ENCODE measurements around the gene IDI2.

DNA sequence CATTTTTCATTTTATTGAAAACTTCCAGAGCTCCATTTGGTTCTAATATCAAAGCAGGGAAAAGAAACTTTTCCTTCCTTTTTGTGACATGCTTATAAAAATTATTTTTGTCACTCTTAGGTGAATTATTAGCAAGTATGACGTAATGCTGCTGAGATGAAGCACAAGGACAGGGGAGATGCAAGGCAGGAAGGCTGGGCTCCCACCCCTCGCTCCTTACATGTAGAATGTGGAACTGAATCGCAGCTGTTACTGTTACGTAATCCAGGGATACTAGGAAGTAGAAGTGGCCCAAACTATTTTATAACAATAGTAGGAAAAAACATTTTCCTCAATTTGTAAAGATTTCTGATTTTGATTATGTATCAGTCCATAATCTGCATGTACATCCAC, 54.5 kb downstream of the IDI2 start:
- TF ChIP-seq, protein P1, sequence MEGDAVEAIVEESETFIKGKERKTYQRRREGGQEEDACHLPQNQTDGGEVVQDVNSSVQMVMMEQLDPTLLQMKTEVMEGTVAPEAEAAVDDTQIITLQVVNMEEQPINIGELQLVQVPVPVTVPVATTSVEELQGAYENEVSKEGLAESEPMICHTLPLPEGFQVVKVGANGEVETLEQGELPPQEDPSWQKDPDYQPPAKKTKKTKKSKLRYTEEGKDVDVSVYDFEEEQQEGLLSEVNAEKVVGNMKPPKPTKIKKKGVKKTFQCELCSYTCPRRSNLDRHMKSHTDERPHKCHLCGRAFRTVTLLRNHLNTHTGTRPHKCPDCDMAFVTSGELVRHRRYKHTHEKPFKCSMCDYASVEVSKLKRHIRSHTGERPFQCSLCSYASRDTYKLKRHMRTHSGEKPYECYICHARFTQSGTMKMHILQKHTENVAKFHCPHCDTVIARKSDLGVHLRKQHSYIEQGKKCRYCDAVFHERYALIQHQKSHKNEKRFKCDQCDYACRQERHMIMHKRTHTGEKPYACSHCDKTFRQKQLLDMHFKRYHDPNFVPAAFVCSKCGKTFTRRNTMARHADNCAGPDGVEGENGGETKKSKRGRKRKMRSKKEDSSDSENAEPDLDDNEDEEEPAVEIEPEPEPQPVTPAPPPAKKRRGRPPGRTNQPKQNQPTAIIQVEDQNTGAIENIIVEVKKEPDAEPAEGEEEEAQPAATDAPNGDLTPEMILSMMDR (IDR thresholded peaks at IDR 0.05; ENCODE audit: low read length) = no peak
- TF ChIP-seq EZH2 (IDR thresholded peaks at IDR 0.05; ENCODE audit: borderline replicate concordance, low read length) = no peak
